SK-N-MC (cell line): Measurements from ENCODE around the gene NUDT21.

Source experiments
- DNase-seq: peaks from one replicate; pipeline ENCODE4 v3.0.0-alpha.2; 2011; ENCODE audit warnings: low read depth, low spot score
- H3K27ac ChIP-seq: fragments of 200-600 bp; sonication (generic); 2 replicates; pipeline ENCODE4 v1.5.1; 2016; ENCODE audit warnings: mixed run types
- H3K36me3 ChIP-seq: fragments of 200-600 bp; sonication (generic); 2 replicates; pipeline ENCODE4 v1.6.1; 2017; ENCODE audit warnings: antibody characterized with exemption, low read length, mixed read lengths; ENCODE audit not compliant: insufficient read depth
- H3K4me3 ChIP-seq: fragments of 200-600 bp; sonication (generic); 2 replicates; pipeline ENCODE4 v1.5.1; 2016
- H3K9ac ChIP-seq: fragments of 200-600 bp; sonication (generic); 2 replicates; pipeline ENCODE4 v1.8.0; 2017; ENCODE audit warnings: mixed run types, mixed read lengths; ENCODE audit not compliant: insufficient read length
- H3K9me3 ChIP-seq: fragments of 200-600 bp; sonication (generic); 2 replicates; pipeline ENCODE4 v1.6.1; 2017; ENCODE audit warnings: low read depth, mild to moderate bottlenecking, antibody characterized with exemption, low read length, moderate library complexity, mixed read lengths
- EZH2 ChIP-seq: fragments of 200-600 bp; sonication (generic); IDR thresholded peaks from one replicate; pipeline ENCODE4 v1.6.1; 2017; ENCODE audit warnings: antibody characterized with exemption
- FOXP2 ChIP-seq: optimal IDR thresholded peaks from 2 replicates; pipeline ENCODE3; 2011; ENCODE audit warnings: mild to moderate bottlenecking, moderate library complexity; ENCODE audit not compliant: insufficient read depth; ENCODE audit errors: extremely low read length, control extremely low read depth
- POLR2AphosphoS5 ChIP-seq: IDR thresholded peaks from 2 replicates; pipeline ENCODE4 v1.6.1; 2012; ENCODE audit warnings: mild to moderate bottlenecking, low read depth, low read length, borderline replicate concordance

Gene NUDT21

DNA sequence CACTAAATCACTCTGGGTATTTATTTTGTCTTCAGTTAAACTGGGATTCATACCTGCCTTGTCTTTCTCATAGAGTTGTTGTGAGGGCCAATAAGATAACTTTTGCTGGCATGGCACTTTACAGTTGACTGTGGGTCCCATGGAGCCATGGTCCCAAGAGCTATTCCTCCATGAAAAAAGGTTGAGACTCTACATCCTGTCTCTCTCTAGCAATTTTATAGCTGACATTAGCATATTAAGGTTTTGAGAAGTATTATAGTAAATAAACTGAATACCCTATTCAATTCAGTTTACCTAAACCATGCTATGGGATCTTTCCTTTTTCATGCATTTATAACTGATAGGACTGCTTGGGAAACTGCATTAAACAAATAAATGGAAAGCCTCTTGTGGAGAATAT is 17.7 kb upstream of the NUDT21 start:
- H3K9ac ChIP-seq, result no peak overlapping the region
- no peak overlapping the region for H3K4me3 ChIP-seq
- no peaks in the 10 kb centered on the region for H3K9me3 ChIP-seq
- no peak for TF ChIP-seq POLR2AphosphoS5
- TF ChIP-seq EZH2, result no peak
- TF ChIP-seq FOXP2, result no peak
- no peak overlapping the region for H3K27ac ChIP-seq
- peaks cover 50% of the 10 kb centered on the region for H3K36me3 ChIP-seq
- no peak for DNase-seq

DNA sequence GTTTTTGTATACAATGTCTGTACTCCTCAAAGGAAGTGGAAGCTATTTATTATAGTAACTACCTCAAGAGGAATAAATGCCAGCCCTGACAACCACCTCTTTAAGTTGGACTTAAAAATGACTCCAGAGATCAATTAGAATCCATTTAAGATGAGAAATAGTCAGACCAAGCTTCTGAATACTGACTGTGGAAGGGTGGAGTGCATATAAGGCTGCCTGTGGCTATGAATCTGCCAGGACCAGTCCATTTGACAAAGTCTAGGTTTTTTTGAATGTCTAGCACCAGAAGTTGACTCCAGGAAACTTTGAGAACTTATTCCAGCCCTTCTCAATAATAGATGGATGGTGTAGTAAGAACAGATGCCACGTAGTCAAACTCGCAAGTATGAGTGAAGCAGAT is 15.2 kb upstream of the NUDT21 start:
- peaks cover 45% of the 10 kb centered on the region for H3K36me3 ChIP-seq
- DNase-seq, result no peak
- H3K4me3 ChIP-seq, result no peak overlapping the region
- TF ChIP-seq FOXP2 (no peak), POLR2AphosphoS5 (no peak), EZH2 (no peak)
- H3K9ac ChIP-seq, result no peak overlapping the region
- no peaks in the 10 kb centered on the region for H3K9me3 ChIP-seq
- H3K27ac ChIP-seq, result no peak overlapping the region

DNA sequence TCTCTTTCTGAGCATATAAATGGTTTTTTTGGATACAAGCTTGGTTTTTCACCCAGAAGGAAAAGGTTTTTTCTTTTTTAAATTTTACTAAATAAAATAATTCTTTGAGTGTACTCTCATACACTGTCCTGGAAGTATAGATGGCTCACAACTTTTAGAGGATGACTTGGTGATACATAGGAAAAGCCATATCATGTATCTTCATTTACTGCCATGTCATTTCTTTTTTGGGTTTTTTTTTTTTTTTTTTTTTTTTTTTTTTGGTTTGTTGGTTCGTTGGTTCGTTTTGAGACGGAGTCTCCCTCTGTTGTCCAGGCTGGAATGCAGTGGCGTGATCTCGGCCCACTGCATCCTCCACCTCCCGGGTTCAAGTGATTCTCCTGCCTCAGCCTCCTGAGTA is 12.0 kb upstream of the NUDT21 start:
- DNase-seq, result no peak
- no peak overlapping the region for H3K4me3 ChIP-seq
- no peak overlapping the region for H3K27ac ChIP-seq
- H3K36me3 ChIP-seq, result peaks cover 42% of the 10 kb centered on the region
- H3K9ac ChIP-seq, result no peak overlapping the region
- no peak for TF ChIP-seq FOXP2
- no peak for TF ChIP-seq POLR2AphosphoS5
- no peak for TF ChIP-seq EZH2
- no peaks in the 10 kb centered on the region for H3K9me3 ChIP-seq

DNA sequence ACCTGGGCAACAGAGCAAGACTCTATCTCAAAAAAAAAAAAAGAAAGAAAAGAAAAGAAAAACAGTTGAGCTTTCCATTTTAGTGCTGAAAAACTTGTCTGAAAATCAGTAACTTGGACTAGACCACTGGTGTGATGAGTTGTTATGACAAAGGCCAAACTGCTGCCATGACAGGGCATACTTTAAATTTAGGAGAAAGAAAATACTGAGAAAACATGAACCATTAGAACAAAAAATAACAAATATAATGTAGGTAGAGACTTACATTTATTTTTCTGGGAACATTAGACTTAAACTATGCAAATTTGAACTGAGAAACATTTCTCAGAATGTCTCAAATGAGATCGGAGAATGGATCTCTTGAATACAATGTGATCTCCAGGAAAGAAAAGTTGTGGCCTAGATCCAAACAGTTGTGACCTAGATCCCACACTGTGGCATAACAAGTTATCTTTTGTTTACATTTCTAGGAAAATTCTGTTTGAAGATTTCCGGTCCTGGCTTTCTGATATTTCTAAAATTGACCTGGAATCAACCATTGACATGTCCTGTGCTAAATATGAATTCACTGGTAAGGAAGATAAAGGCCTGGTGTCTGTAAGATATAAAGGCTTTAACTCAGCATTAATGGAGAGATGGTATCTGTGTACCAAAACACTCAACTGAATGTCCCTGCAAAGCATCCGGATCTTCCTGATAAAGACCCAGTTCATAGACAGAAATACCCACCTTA is 11.1 kb upstream of the NUDT21 start:
- Histone ChIP-seq H3K27ac (no peak overlapping the region), H3K4me3 (no peak overlapping the region), H3K36me3 (peaks cover 39% of the 10 kb centered on the region), H3K9me3 (no peaks in the 10 kb centered on the region), H3K9ac (no peak overlapping the region)
- no peak for DNase-seq
- TF ChIP-seq EZH2 (no peak), POLR2AphosphoS5 (no peak), FOXP2 (no peak)

DNA sequence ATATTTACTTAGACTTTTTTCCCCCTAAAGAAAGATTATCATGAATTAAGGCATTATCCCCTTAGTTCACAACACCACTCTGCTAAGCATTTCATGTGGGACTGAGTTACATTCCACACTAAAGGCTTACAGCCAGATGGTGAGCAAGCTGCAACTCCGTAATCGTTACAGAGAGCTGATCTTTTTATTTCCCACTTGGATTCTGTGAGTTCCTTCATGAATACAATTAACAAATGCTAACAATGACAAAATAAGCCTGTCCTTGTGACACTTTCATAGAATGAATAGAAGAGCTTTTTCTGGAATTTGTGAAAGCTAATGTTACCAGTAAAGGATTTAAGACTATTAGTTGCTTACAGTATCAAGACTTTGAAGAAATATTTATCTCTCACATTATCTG is 9.0 kb upstream of the NUDT21 start:
- no peaks in the 10 kb centered on the region for H3K9me3 ChIP-seq
- peaks cover 42% of the 10 kb centered on the region for H3K36me3 ChIP-seq
- TF ChIP-seq POLR2AphosphoS5 (no peak), EZH2 (no peak), FOXP2 (no peak)
- no peak overlapping the region for H3K9ac ChIP-seq
- no peak for DNase-seq
- H3K4me3 ChIP-seq, result no peak overlapping the region
- H3K27ac ChIP-seq, result no peak overlapping the region

DNA sequence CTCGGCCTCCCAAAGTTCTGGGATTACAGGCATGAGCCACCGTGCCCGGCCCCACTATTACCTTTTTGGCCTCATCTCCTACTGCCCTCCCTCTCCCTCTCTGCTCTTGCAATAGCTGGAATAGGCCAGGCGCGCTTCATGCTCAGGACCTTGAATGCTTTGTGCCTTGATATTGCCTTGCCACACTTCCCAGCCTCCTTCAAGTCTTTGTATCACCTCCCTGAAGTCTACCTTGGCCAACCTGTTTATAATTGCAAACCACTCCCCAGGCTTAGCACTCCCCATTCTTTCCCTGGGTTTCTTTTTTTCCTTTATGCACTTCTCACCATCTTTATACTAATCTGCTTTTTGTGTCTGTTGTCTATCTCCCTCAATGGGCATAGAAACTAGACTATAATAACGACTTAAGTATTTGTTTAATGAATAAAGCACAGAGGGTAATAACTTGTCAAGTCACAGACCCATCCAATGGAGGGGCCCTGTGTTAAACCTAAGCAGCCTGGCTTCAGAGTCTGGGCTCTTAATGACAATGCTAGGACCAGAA is 6.9 kb upstream of the NUDT21 start:
- no peak overlapping the region for H3K27ac ChIP-seq
- H3K9me3 ChIP-seq, result no peaks in the 10 kb centered on the region
- H3K4me3 ChIP-seq, result no peak overlapping the region
- peaks cover 52% of the 10 kb centered on the region for H3K36me3 ChIP-seq
- no peak overlapping the region for H3K9ac ChIP-seq
- TF ChIP-seq POLR2AphosphoS5 (no peak), EZH2 (no peak), FOXP2 (no peak)
- DNase-seq, result no peak

DNA sequence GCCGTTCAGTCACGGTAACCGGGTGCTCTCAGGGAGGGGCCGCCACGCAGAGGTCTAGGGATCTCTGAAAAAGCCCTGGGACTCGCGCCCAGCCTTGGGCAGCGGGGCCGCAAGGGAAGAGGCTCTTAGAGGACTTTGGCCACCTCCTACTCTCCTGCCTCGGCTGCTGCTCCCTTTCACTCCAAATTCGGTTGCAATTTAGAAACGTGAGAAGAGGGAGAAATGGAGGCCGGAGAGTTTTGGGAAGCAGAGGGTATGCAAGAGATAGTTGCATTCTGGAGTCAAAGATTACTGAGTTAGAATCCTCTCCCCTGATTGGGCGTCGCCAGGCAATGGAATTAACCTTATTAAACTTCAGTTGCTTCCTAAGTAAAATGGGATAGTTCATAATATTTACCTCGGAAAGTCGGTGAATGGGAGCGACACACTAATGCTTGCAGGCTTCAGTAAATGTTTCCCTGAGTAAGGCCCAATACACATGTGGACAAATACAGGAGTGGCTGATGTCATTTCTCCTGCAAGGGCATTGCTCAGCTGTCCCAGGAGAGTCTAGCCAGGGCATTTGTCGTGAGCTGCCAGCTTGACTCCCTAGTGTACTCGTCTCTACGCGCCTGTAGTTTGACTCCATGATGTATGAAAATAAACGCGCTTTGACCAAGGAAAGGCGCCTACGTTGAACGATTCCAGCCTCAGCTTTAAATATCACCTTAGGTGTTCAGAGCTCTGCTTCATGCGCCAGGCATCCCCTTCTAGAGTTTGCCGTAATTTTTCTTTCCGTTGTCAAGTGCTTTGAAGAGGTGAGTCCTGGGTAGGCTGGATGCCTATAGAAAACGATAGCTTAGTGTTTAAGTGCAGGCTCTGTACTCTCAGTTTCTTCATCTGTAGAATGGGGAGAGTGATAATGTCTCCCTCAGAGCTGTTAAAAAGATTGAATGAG is 889 bp upstream of the NUDT21 start:
- Histone ChIP-seq H3K27ac (no peak overlapping the region), H3K36me3 (peaks cover 27% of the 10 kb centered on the region), H3K9me3 (no peaks in the 10 kb centered on the region), H3K4me3 (peak overlapping the region; percentile 85), H3K9ac (peak overlapping the region; percentile 80)
- DNase-seq, result no peak
- no peak for TF ChIP-seq POLR2AphosphoS5

DNA sequence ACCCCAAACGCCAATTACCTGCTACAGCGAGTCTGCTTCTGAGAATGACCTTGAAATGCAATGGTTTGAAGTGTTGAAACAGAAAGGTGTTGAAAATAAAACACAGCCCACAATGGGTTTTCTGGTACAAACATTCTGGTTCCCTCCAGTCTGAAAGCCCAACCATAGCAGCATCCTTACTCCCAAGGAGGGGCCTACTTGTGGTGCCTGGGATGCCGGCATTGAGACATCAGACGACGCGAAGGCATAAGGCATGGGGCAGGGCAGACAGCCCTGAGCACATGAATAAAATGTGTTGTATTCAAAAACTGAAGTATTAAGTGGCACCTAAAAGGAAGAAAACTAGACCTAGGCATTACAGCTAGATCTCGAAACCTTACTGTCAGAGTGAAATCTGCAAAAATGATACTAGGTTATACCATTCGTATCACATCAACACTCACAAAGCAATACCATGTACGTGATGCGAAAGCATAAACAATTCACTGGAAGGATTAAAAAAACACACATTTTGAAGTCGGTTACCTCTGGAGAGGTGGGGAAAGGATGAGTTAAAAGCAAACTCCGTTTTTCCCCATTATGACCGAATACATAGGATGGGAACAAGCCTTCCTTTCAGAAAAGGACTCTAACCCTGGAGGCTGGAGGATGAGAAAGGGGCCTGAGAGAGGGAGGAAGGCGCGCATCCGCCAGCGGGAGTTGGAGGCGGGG is 702 bp downstream of the NUDT21 start:
- DNase-seq, result no peak
- H3K4me3 ChIP-seq, result peak overlapping the region; percentile 85
- no peaks in the 10 kb centered on the region for H3K9me3 ChIP-seq
- peak overlapping the region; percentile 84 for H3K9ac ChIP-seq
- peaks cover 24% of the 10 kb centered on the region for H3K36me3 ChIP-seq
- no peak for TF ChIP-seq EZH2
- TF ChIP-seq FOXP2, result no peak
- no peak for TF ChIP-seq POLR2AphosphoS5
- 0 out of 2 replicates have a peak overlapping the region, but pooled peaks have one; percentile 31 for H3K27ac ChIP-seq
